Measurements from ENCODE around the gene PHLPP2.
"Not testable (repeated sequence)": the region's sequence is repeated elsewhere in the genome, so short reads cannot be mapped to it uniquely, and the experiment has no call there.

PHLPP2 gene

DNA sequence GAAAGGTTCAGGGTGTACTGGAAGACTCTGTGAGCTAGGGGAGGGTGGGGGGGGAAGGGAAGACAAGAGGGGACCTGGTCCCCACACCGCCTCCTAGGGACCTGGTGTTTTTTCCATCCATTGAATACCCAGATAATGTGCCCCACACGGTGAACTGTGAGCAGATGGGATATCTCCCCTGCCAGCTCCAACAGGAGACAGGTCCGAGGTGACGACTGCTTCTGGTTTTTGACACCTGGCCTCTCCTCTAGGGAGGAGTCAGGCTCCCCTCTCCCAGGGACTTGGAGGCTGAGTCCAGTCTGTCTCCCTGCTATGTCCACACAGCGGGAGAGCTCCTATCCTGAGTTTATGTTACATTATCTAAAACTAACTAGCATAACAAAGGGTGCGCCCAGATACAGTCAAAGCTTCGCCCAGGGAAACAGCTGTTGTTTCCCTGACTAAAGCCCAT, 96.7 kb downstream of the PHLPP2 start:
- no peaks in the 10 kb centered on the region for H3K9me3 Mint-ChIP-seq
- no peak overlapping the region for H3K27ac Mint-ChIP-seq
- H3K36me3 Mint-ChIP-seq (ENCODE audit: low read depth) = no peaks in the 10 kb centered on the region
- peaks cover 32% of the 10 kb centered on the region for H3K27me3 Mint-ChIP-seq (ENCODE audit: low read depth)
- H3K4me3 Mint-ChIP-seq = no peak overlapping the region
- H3K4me1 Mint-ChIP-seq (ENCODE audit: low read depth) = no peaks in the 10 kb centered on the region

DNA sequence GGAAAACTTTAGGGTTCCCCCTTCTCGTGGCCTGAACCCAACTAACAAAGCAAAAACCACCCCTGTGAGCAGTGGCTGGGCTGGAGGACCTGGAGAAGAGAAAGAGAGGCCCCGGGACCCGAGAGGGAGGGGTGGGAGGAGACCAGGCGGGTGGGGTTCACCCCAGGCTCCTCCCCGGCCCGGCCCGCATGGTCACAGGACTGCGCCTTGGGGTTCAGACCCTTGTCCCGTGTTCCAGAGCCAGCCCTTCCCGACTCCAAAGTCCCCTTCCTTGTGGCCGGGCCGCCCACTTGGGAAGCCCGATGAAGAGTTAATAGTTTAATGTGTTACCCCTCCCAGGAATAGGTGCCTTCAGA, 97.7 kb downstream of the PHLPP2 start:
- H3K9me3 Mint-ChIP-seq = no peaks in the 10 kb centered on the region
- H3K27me3 Mint-ChIP-seq (ENCODE audit: low read depth) = peaks cover 32% of the 10 kb centered on the region
- H3K4me3 Mint-ChIP-seq = no peak overlapping the region
- H3K27ac Mint-ChIP-seq = no peak overlapping the region
- peaks cover 6% of the 10 kb centered on the region for H3K4me1 Mint-ChIP-seq (ENCODE audit: low read depth)
- H3K36me3 Mint-ChIP-seq (ENCODE audit: low read depth) = no peaks in the 10 kb centered on the region

DNA sequence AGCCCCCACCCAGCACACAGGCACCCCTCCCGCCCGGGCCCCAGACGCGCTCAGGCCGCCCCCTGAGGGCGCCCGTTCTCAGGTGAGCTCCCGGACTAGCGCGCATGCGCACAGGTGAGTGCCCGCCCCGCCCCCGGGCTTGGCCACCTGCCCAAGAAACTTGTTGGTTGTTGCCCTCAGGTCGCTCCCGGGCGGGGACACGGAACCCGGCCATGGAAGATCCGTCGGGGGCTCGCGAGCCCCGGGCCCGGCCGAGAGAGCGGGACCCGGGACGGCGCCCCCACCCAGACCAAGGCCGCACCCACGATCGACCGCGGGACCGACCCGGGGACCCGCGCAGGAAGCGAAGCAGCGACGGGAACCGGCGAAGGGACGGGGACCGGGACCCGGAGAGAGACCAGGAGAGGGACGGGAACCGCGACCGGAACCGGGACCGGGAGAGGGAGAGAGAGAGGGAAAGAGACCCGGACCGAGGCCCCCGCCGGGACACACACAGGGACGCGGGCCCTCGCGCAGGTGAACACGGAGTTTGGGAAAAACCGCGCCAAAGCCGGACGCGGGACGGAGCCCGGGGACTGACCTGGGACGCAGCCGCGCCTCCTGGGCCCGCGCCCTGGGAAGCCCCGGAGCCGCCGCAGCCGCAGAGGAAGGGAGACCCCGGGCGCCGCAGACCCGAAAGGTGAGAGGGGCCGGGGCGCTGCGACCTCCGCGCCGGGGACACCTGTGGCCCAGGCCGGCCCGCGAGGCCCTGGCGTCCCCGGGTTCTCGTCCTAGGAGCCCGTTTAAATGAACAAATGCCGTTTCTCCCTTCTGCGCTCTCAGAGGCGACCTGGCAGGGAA, 98.3 kb downstream of the PHLPP2 start, which contains the start of gene MARVELD3:
MARVELD3 (plus strand) TSS at position 167 of the 840 bp plus-strand sequence; CDS start at position 213, 46 bp downstream.
- peaks cover 32% of the 10 kb centered on the region for H3K27me3 Mint-ChIP-seq (ENCODE audit: low read depth)
- H3K4me1 Mint-ChIP-seq (ENCODE audit: low read depth) = peaks cover 6% of the 10 kb centered on the region
- H3K27ac Mint-ChIP-seq = peak within 1 kb of the TSS; percentile 27
- peak within 1 kb of the TSS; percentile 38 for H3K4me3 Mint-ChIP-seq
- H3K36me3 Mint-ChIP-seq (ENCODE audit: low read depth) = no peaks in the 10 kb centered on the region
- no peaks in the 10 kb centered on the region for H3K9me3 Mint-ChIP-seq

- peak overlapping the region; percentile 27 for H3K27ac Mint-ChIP-seq
- H3K4me1 Mint-ChIP-seq (ENCODE audit: low read depth) = peaks cover 6% of the 10 kb centered on the region
- H3K4me3 Mint-ChIP-seq = peak overlapping the region; percentile 38
- H3K27me3 Mint-ChIP-seq (ENCODE audit: low read depth) = peaks cover 32% of the 10 kb centered on the region
- no peaks in the 10 kb centered on the region for H3K36me3 Mint-ChIP-seq (ENCODE audit: low read depth)
- no peaks in the 10 kb centered on the region for H3K9me3 Mint-ChIP-seq
Measured at GRCh38 chr16:71625113-71625850, 99.2 kb downstream of the PHLPP2 start.

- no peaks in the 10 kb centered on the region for H3K36me3 Mint-ChIP-seq (ENCODE audit: low read depth)
- H3K4me3 Mint-ChIP-seq = no peak overlapping the region
- H3K4me1 Mint-ChIP-seq (ENCODE audit: low read depth) = peaks cover 6% of the 10 kb centered on the region
- H3K9me3 Mint-ChIP-seq = no peaks in the 10 kb centered on the region
- H3K27me3 Mint-ChIP-seq (ENCODE audit: low read depth) = peaks cover 28% of the 10 kb centered on the region
- H3K27ac Mint-ChIP-seq = no peak overlapping the region
Measured at GRCh38 chr16:71623597-71623996, 100.9 kb downstream of the PHLPP2 start.

DNA sequence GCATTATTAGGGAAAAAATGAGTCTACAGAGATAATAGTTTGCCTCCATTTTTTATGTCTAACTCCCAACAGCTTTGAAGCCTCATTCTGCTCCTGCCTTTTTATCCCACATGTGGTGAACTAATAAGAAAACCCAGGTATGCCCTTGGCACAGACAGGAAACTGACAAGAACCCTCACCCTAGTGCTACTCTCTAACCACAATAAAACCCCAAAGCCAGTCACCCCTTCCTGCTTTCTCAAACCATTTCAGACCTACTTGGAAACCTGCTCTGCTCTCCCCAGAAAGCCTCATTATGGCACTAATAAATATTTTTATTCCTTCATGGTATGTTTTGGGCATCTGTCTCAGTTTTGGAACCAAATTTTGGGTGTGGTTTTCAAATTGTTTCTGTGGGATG, 102.4 kb downstream of the PHLPP2 start:
- H3K27me3 Mint-ChIP-seq (ENCODE audit: low read depth) = peaks cover 18% of the 10 kb centered on the region
- H3K36me3 Mint-ChIP-seq (ENCODE audit: low read depth) = no peaks in the 10 kb centered on the region
- no peaks in the 10 kb centered on the region for H3K9me3 Mint-ChIP-seq
- H3K4me3 Mint-ChIP-seq = no peak overlapping the region
- H3K27ac Mint-ChIP-seq = no peak overlapping the region
- peaks cover 6% of the 10 kb centered on the region for H3K4me1 Mint-ChIP-seq (ENCODE audit: low read depth)

- H3K4me1 Mint-ChIP-seq (ENCODE audit: low read depth) = peaks cover 6% of the 10 kb centered on the region
- no peaks in the 10 kb centered on the region for H3K9me3 Mint-ChIP-seq
- no peak overlapping the region for H3K4me3 Mint-ChIP-seq
- no peaks in the 10 kb centered on the region for H3K36me3 Mint-ChIP-seq (ENCODE audit: low read depth)
- peaks cover 8% of the 10 kb centered on the region for H3K27me3 Mint-ChIP-seq (ENCODE audit: low read depth)
- no peak overlapping the region for H3K27ac Mint-ChIP-seq
Measured at GRCh38 chr16:71618429-71618828, 106.1 kb downstream of the PHLPP2 start.

- H3K4me3 Mint-ChIP-seq; H3K4me1 Mint-ChIP-seq (ENCODE audit: low read depth); H3K36me3 Mint-ChIP-seq (ENCODE audit: low read depth); H3K9me3 Mint-ChIP-seq; H3K27ac Mint-ChIP-seq: not testable (repeated sequence)
- H3K27me3 Mint-ChIP-seq (ENCODE audit: low read depth) = peaks cover 17% of the 10 kb centered on the region
Measured at GRCh38 chr16:71614956-71615355, 109.5 kb downstream of the PHLPP2 start.

DNA sequence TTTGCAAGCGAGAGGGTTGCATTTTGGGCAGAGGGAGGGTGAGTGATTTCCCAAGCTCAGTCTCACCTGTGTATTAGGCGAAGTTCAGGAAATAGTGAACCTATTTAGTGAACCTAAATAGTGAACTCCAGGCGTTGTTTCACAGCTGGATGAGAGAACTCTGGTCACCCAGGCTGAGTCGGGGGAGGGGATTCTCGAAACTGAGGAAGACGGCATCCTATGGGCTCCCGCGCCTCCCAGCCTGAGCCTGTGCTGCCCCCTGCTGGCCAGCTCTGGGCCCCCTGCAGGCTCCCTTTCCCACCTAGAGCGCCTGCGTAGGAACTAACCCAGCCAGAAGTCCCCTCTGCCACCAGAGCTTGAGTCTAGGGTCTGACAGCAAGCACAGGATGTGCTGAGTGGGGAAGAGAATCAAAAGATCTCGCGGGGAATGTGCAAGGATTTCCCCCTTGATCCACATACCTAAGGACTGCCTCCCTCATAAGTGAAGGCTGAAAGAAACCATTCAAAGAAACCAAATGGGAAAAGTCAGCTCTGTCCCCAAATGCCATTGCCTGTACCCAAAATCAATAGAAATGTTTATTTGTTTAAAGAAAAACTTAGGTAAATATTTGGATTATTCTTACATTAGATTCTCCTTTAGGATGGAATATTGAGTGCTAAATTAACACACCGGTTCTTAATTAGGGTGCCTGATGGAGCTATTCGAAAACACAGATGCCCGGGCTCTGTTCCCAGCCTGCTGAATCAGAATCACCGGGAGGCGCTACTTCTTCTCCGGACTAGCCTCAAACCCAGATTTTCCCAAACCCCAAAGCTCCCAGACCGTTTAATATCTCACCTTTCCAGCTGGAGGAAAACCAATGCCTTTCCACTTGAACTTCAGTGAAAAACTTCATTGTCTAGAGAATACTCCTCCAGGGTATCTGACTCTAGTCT, 113.3 kb downstream of the PHLPP2 start:
- Mint-ChIP-seq H3K9me3 (no peaks in the 10 kb centered on the region), H3K27me3 (ENCODE audit: low read depth) (peaks cover 9% of the 10 kb centered on the region), H3K4me3 (no peak overlapping the region), H3K36me3 (ENCODE audit: low read depth) (no peaks in the 10 kb centered on the region), H3K27ac (no peak overlapping the region), H3K4me1 (ENCODE audit: low read depth) (peaks cover 5% of the 10 kb centered on the region)

- no peak overlapping the region for H3K4me3 Mint-ChIP-seq
- H3K4me1 Mint-ChIP-seq (ENCODE audit: low read depth) = peaks cover 5% of the 10 kb centered on the region
- no peaks in the 10 kb centered on the region for H3K9me3 Mint-ChIP-seq
Measured at GRCh38 chr16:71610447-71610846, 114.1 kb downstream of the PHLPP2 start.

GRCh38 chr16:71609066-71609465, 115.4 kb downstream of the PHLPP2 start:
- Mint-ChIP-seq H3K27ac (no peak overlapping the region), H3K4me1 (ENCODE audit: low read depth) (peaks cover 5% of the 10 kb centered on the region), H3K27me3 (ENCODE audit: low read depth) (peaks cover 9% of the 10 kb centered on the region), H3K36me3 (ENCODE audit: low read depth) (no peaks in the 10 kb centered on the region), H3K4me3 (no peak overlapping the region), H3K9me3 (no peaks in the 10 kb centered on the region)

More at GRCh38 chr16:71610447-71610846, 114.1 kb downstream of the PHLPP2 start:
- Mint-ChIP-seq H3K27me3 (ENCODE audit: low read depth) (peaks cover 9% of the 10 kb centered on the region), H3K36me3 (ENCODE audit: low read depth) (no peaks in the 10 kb centered on the region), H3K27ac (no peak overlapping the region)

DNA sequence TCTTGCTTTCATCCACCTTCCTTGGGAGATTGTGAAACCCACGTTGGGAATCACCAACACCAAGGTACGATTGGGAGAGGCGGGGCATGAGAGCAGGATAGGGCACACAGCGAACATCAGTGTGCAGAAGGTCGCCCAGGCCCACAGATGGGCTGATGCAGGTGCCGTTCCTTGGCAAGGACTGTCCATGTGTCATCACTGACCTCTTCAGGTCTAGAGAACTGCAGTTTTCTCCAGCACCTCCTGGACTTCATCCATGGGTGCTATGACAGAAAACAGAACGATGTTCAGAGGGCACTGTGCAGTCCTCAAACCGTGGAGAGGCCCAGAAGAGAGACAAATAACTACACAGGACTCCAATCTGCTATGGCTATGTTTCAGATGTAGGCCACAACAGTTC, 123.7 kb downstream of the PHLPP2 start:
- no peak overlapping the region for H3K27ac Mint-ChIP-seq
- H3K36me3 Mint-ChIP-seq (ENCODE audit: low read depth) = no peaks in the 10 kb centered on the region
- no peaks in the 10 kb centered on the region for H3K9me3 Mint-ChIP-seq
- no peaks in the 10 kb centered on the region for H3K4me1 Mint-ChIP-seq (ENCODE audit: low read depth)
- no peak overlapping the region for H3K4me3 Mint-ChIP-seq
- H3K27me3 Mint-ChIP-seq (ENCODE audit: low read depth) = peaks cover 14% of the 10 kb centered on the region

DNA sequence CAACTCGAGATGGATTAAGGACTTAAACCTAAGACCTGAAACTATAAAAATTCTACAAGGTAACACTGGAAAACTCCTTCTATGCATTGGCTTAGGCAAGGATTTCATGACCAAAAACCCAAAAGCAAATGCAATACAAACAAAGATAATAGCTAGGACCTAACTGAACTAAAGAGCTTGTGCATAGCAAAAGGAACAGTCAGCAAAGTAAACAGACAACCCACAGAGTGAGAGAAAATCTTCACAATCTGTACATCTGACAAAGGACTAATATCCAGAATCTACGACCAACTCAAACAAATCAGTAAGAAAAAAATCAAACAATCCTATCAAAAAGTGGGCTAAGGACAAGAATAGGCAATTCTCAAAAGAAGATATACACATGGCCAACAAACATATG, 126.1 kb downstream of the PHLPP2 start:
- not testable (repeated sequence) for H3K4me3 Mint-ChIP-seq; H3K9me3 Mint-ChIP-seq; H3K4me1 Mint-ChIP-seq (ENCODE audit: low read depth); H3K36me3 Mint-ChIP-seq (ENCODE audit: low read depth); H3K27ac Mint-ChIP-seq
- H3K27me3 Mint-ChIP-seq (ENCODE audit: low read depth) = peaks cover 20% of the 10 kb centered on the region

GRCh38 chr16:71595340-71595826, 129.1 kb downstream of the PHLPP2 start:
- H3K36me3 Mint-ChIP-seq (ENCODE audit: low read depth); H3K4me3 Mint-ChIP-seq; H3K4me1 Mint-ChIP-seq (ENCODE audit: low read depth); H3K9me3 Mint-ChIP-seq; H3K27ac Mint-ChIP-seq: not testable (repeated sequence)
- H3K27me3 Mint-ChIP-seq (ENCODE audit: low read depth) = peaks cover 29% of the 10 kb centered on the region
